ENCODE results near the gene TIMP2. TPM values are rescaled to one million over a fixed set of nuclear protein-coding genes. Genes with fewer than 3 reads are reported as not detected.

The TIMP2 gene
- total and polyA plus RNA-seq, 2 of the 13 experiments (the other 11 are each of a cell fraction or from before 2014, with no cell fraction given): 3.8 to 8.5 TPM

DNA sequence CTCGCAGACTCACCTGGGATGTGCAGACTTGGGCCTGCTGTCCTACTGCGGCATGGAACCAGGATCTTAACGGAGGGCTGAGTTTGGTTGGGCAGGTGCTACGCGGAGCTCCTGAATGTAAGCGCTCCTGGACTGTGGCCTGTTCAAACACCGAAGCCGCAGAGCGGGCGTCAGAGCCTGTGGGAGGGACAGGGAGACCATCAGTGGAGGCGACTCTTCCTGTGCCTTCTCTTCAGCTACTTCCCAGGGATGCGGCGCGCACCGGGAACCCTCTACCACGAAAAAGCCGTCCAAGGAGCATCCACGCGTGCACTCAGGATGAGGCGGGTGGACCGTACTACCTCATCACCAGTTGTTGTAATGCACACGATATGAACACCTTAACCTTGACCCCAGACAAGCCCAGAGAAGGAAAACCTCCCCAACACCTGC lies 86.6 kb downstream of the TIMP2 start (continued):
- TF ChIP-seq PREB (CRISPR knock-in tag; IDR thresholded peaks at IDR 0.05) (no peak), SMYD3 (CRISPR knock-in tag; IDR thresholded peaks at IDR 0.05) (no peak), ZSCAN12 (CRISPR knock-in tag; IDR thresholded peaks at IDR 0.05) (no peak), ZFP36L2 (CRISPR knock-in tag; IDR thresholded peaks at IDR 0.05) (no peak), TBL1XR1 (IDR thresholded peaks at IDR 0.05; ENCODE audit: borderline replicate concordance, low read length, partially characterized antibody) (no peak), ZNF230 (CRISPR knock-in tag; IDR thresholded peaks at IDR 0.05) (no peak), ZFP1 (CRISPR knock-in tag; IDR thresholded peaks at IDR 0.05) (no peak), HIC2 (CRISPR knock-in tag; IDR thresholded peaks at IDR 0.05; ENCODE audit: low read depth) (no peak), ZSCAN30 (CRISPR knock-in tag; IDR thresholded peaks at IDR 0.05) (no peak), NFKB2 (CRISPR knock-in tag; IDR thresholded peaks at IDR 0.05; ENCODE audit: borderline replicate concordance) (peak; percentile 26; the same call in 1 of the 2 replicates), ZNF639 (CRISPR knock-in tag; conservative IDR thresholded peaks at IDR 0.05) (no peak), USF2 (IDR thresholded peaks at IDR 0.05; ENCODE audit: low read depth, low read length) (no peak), USF2 (CRISPR knock-in tag; IDR thresholded peaks at IDR 0.05; ENCODE audit: borderline replicate concordance) (no peak), ZKSCAN8 (CRISPR knock-in tag; IDR thresholded peaks at IDR 0.05; ENCODE audit: borderline replicate concordance) (no peak), CAMTA2 (CRISPR knock-in tag; IDR thresholded peaks at IDR 0.05; ENCODE audit: borderline replicate concordance) (no peak), ZNF251 (CRISPR knock-in tag; IDR thresholded peaks at IDR 0.05) (no peak), ZNF703 (CRISPR knock-in tag; IDR thresholded peaks at IDR 0.05; ENCODE audit: borderline replicate concordance) (no peak), MTA1 (CRISPR knock-in tag; IDR thresholded peaks at IDR 0.05; ENCODE audit: borderline replicate concordance) (0 out of 2 replicates have a peak, but pooled peaks have one; percentile 52), MBD4 (IDR thresholded peaks at IDR 0.05; ENCODE audit: borderline replicate concordance, low read length) (no peak), ZSCAN21 (CRISPR knock-in tag; IDR thresholded peaks at IDR 0.05; ENCODE audit: borderline replicate concordance) (no peak)
- TF ChIP-seq, protein P1, sequence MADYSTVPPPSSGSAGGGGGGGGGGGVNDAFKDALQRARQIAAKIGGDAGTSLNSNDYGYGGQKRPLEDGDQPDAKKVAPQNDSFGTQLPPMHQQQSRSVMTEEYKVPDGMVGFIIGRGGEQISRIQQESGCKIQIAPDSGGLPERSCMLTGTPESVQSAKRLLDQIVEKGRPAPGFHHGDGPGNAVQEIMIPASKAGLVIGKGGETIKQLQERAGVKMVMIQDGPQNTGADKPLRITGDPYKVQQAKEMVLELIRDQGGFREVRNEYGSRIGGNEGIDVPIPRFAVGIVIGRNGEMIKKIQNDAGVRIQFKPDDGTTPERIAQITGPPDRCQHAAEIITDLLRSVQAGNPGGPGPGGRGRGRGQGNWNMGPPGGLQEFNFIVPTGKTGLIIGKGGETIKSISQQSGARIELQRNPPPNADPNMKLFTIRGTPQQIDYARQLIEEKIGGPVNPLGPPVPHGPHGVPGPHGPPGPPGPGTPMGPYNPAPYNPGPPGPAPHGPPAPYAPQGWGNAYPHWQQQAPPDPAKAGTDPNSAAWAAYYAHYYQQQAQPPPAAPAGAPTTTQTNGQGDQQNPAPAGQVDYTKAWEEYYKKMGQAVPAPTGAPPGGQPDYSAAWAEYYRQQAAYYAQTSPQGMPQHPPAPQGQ (CRISPR knock-in tag; IDR thresholded peaks at IDR 0.05; ENCODE audit: borderline replicate concordance): no peak
